Measurements from ENCODE around the gene TMEM59.
"Not testable (repeated sequence)": the region's sequence is repeated elsewhere in the genome, so short reads cannot be mapped to it uniquely, and the experiment has no call there.

TMEM59 gene

GRCh38 chr1:54013393-54014008 lies 39.5 kb downstream of the TMEM59 start:
- no peak for DNase-seq (ENCODE audit: low read depth in 3 of 3)

- DNase-seq (ENCODE audit: low read depth in 3 of 3) = no peak
These were observed 40.1 kb downstream of the TMEM59 start for GRCh38 chr1:54012863-54013262.

- DNase-seq (ENCODE audit: low read depth in 3 of 3) = no peak
These were observed 41.0 kb downstream of the TMEM59 start for GRCh38 chr1:54012008-54012325.

GRCh38 chr1:54011316-54012007 lies 41.5 kb downstream of the TMEM59 start:
- DNase-seq (ENCODE audit: low read depth in 3 of 3) = no peak

DNA sequence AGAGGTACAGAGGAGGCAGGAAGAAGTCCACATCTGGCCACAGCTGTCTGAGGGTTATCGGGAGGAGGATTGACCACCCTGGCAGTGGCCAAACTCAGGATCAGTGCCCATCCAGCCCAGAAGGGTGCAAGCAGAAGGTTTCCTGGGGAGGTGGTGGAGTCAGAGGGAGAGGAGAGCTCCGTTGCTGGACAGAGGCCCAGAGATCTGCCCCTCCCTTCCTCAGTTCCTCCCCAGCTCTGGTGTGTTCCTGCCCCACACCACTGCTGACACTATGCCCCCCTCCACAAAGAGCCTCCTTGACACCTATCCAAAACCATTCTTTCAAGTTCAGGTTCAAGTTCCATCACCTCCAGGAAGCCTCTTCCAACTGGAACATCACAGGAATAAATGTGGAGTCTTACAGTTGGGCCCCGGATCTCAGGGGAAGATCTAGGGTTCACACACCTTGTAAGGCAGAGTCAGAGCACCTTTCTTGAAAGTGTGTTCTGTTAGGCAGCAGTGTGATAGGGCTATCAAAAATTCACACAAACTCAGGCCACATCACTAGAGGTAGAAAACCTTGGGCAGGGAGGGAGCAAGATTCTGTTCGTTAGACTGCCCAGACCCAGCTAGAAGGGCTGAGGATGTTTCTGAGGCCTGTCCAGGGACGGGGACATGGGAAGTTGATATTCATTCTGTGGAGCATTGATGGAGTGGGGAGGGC lies 42.4 kb downstream of the TMEM59 start:
- DNase-seq (ENCODE audit: low read depth in 3 of 3) = no peak

DNA sequence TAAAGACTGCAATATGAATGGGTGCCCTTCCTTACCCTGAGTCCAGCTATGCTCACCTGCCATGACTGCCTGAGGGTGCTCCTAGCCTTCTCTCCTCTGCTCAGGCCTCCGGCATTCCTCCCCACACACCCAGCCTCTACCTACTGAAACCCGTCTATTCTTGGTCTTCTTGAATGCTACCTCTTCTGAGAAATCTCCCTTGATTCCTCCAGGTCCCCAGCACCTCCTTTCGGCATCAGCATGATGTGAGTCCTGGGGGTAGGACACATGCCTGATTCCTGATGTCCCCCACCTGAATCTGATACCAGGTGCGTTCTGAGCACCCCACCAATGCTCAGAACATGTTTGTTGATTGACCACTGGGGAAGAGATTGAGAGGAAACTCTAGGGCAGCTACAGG lies 43.6 kb downstream of the TMEM59 start:
- DNase-seq (ENCODE audit: low read depth in 3 of 3) = no peak

- DNase-seq (ENCODE audit: low read depth in 3 of 3) = no peak
These were observed 44.1 kb downstream of the TMEM59 start for GRCh38 chr1:54008876-54009275.

- no peak for DNase-seq (ENCODE audit: low read depth in 3 of 3)
These were observed 45.4 kb downstream of the TMEM59 start for GRCh38 chr1:54007613-54008012.

DNA sequence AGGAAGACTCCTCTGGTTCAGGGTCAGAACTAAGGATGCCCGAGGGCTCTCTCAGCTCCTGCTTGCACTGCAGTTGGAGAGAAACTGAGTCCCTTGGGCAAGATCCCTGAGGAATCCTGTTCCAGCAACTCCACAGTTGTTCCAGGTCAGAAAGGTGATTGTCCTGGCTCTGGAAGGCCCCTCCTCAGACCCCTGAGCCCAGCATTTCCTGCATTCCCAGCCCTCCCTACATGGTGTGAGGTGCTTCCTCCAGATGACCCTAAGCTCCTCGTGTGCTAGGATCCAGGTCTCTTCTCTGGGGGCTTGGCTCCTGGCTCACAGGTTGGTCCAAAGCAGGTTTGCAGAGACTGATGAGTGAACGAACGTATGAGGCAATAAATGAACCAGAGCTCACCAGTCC lies 46.5 kb downstream of the TMEM59 start:
- DNase-seq (ENCODE audit: low read depth in 3 of 3) = no peak

GRCh38 chr1:54004481-54005049 lies 48.4 kb downstream of the TMEM59 start:
- DNase-seq (ENCODE audit: low read depth in 3 of 3) = no peak

- DNase-seq (ENCODE audit: low read depth in 3 of 3) = not testable (repeated sequence)
These were observed 49.1 kb downstream of the TMEM59 start for GRCh38 chr1:54003750-54004480.

DNA sequence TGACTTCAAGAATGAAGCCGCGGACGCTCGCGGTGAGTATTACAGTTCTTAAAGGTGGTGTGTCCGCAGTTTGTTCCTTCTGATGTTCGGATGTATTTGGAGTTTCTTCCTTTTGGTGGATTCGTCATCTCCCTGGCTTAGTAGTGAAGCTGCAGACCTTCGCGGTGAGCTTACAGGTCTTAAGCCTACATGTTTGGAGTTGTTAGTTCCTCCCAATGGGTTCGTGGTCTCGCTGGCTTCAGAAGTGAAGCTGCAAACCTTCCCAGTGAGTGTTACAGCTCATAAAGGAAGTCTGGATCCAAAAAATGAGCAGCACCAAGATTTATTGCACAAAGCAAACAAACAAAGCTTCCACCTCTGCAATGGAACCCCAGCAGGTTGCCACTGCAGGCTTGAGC lies 49.8 kb downstream of the TMEM59 start:
- no peak for DNase-seq (ENCODE audit: low read depth in 3 of 3)

GRCh38 chr1:54002544-54003248 lies 50.3 kb downstream of the TMEM59 start:
- no peak for DNase-seq (ENCODE audit: low read depth in 3 of 3)

GRCh38 chr1:54001591-54001990 lies 51.4 kb downstream of the TMEM59 start:
- DNase-seq (ENCODE audit: low read depth in 3 of 3) = no peak

DNA sequence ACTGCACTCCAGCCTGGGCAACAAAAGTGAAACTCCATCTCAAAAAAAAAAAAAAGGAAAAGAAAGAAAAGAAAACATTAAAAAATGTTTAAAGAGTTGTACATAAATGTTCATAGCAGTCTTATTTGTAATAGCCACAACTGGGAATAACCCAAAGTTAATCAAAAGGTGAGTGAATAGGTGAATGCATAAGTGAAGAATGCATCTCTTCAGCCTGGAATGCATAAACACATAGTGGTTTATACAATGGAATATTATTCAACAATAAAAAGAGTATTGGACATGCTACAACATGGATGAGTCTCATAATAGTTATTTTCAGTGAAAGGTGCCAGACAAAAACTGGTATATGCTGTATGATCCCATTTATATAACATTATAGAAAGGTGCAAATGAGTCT lies 53.1 kb downstream of the TMEM59 start:
- no peak for DNase-seq (ENCODE audit: low read depth in 3 of 3)

DNA sequence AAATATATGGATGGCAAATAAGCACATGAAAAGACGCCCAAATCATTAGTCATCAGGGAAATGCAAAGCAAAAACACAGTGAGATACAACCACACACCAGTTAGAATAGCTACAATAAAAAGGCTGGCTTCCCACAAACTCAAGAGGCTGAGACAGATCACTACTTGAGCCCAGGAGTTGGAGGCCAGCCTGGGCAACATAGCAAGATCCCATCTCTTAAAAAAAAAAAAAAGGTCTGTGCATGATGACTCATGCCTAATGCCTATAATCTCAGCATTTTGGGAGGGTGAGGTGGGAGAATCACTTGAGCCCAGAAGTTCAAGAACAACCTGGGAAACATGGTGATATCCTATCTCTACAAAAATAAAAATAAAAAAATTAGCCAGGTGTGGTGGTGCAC lies 54.8 kb downstream of the TMEM59 start:
- DNase-seq (ENCODE audit: low read depth in 3 of 3) = no peak

DNA sequence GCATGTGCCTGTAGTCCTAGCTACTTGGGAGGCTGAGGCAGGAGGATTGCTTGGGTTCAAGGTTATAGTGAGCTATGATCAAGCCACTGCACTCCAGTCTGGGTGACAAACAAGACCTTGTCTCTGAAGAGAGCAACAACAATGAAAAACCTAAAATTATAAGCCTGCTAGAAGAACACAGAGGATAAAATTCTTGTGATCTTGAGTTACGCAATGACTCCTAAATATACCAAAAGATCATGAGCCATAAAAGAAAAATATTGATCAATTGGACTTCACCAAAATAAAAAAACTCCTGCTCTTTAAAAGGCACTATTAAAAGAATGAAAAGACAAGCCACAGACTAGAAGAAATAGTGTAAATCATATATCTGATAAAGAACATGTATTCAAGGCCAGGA lies 57.3 kb downstream of the TMEM59 start:
- no peak for DNase-seq (ENCODE audit: low read depth in 3 of 3)

GRCh38 chr1:53994516-53994915 lies 58.5 kb downstream of the TMEM59 start:
- DNase-seq (ENCODE audit: low read depth in 3 of 3) = not testable (repeated sequence)

DNA sequence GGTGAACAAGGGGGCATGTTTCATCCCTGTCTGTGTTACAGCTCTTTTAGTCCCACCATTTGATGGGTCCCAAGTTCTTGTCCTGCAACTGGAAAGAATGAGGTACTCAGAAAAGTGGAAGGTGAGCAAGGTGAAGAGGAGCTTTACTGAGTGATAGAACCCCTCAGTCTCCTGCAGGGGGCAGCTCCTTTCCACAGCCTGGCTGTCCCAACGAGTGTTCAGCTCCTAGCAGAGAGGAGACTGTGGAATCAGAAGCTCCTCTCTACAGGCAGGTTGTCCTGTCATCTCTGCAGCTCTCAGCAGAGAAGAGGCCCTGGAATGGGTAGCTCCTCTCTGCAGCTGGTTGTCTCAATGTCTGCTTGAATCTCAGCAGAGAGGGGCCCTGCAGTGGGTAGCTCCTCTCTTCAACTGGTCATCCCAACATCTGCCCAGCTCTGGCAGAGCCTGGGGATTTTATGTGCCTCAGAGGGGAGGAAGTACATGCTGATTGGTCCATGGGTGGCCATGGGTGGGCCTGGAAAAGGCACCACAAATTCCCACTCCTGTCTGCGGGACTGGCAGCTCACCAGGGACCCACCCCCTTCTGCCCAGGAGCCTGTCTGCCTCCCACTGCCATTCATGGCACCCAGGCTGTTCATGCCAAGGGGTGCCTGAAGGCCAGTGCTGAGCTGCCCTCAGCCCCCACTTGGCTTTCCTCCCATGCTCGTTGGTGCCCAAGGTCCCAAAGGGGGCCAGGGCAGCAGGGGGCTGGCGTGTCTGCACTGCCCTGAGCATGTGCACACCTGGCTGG lies 60.7 kb downstream of the TMEM59 start:
- DNase-seq (ENCODE audit: low read depth in 3 of 3) = no peak

GRCh38 chr1:53987880-53988279 lies 65.1 kb downstream of the TMEM59 start:
- DNase-seq (ENCODE audit: low read depth in 3 of 3) = no peak

DNA sequence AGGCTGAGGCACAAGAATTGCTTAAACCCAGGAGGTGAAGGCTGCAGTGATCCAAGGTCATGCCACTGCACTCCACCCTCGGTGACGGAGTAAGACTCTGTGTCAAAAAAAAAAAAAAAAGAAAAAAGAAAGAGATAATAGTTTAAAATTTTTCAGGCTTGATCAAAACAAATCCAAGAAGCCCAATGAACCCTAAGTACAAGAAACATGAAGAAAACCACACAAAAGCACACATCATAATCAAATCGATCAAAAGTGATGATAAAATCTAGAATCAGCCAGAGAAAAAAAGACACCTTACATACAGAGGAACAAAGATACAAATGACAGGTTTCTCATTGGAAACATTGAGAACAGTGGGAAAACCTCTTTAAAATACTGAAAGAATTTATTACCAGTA lies 66.5 kb downstream of the TMEM59 start:
- DNase-seq (ENCODE audit: low read depth in 3 of 3) = no peak
